GM18502 (cell line): ENCODE results near the gene RNF6.

Experiments
- ATAC-seq: cut with Tn5 transposase; IDR thresholded peaks from one replicate; pipeline ENCODE4 v1.9.1; 2021; ENCODE audit warnings: mild to moderate bottlenecking; ENCODE audit not compliant: unreplicated experiment, poor library complexity

RNF6 gene

GRCh38 chr13:26168237-26168814, 53.8 kb downstream of the RNF6 start:
- no peak for ATAC-seq

DNA sequence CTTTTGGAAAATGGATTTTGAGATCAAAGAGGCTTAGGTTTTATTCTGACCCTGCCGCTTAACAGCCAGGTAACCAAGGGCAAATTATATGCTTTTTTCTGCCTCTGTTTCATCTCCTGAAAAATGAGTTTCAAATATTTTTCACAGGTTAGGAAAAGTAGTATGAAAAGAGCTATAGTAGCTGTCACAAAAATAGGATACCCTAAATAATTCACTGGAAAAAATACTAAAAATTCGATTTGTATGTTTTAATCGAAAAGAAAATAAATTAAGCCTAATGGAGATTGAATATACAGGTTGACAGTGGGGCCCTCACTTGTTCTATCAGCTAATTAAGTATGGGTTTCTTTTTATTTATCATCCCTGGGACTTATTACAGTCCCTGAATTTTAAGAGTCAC, 58.3 kb downstream of the RNF6 start:
- ATAC-seq = no peak
